HCT116 (cell line): Measurements from ENCODE around the gene PXMP2. TPM values are rescaled to one million over a fixed set of nuclear protein-coding genes. Genes with fewer than 3 reads are reported as not detected.

Experiments
- ATAC-seq: fragments of 200-7000 bp; cut with Tn5 transposase; 2 replicates; pipeline ENCODE4 v1.9.1; 2020; ENCODE audit warnings: mild to moderate bottlenecking, moderate library complexity
- BruUV-seq: library from RNA; stranded (reverse); fragments of 400-500 nt; replicated peaks from 2 replicates; lab custom pipeline; 2021; lab: Mats Ljungman, UMichigan
- CTCF ChIA-PET: fragments of 300-600 bp; sonication (Branson Sonifier 250); formaldehyde crosslinking; loops from one replicate; lab custom pipeline; 2021; ENCODE audit warnings: antibody characterized with exemption; lab: Charles Lee
- POLR2A ChIA-PET: fragments of 300-600, 350-600 bp; sonication (Branson Sonifier 250); formaldehyde crosslinking; loops from one replicate; lab custom pipeline; 2021; ENCODE audit warnings: antibody characterized with exemption; lab: Charles Lee
- RAD21 ChIA-PET, 2 experiments: fragments of 300-600 bp; sonication (Branson Sonifier 250); formaldehyde crosslinking; loops; one replicate each; lab custom pipeline; 2023; ENCODE audit warnings: low total read pairs in 2 of 2; ENCODE audit not compliant: uncharacterized antibody in 2 of 2, unreplicated experiment in 2 of 2, low non-redundant PET in 1 of 2; lab: Charles Lee
- DNase-seq: peaks from one replicate; pipeline ENCODE4 v3.0.0-alpha.2; 2010; ENCODE audit warnings: low read depth, low spot score
- H2AFZ ChIP-seq: fragments of 200-600 bp; shearing (Covaris generic), sonication (generic); 2 replicates; pipeline ENCODE4 v1.6.1; 2017; ENCODE audit warnings: low read depth, mixed run types, mixed read lengths, antibody characterized with exemption, low read length; ENCODE audit not compliant: poor library complexity, severe bottlenecking
- H3K27ac ChIP-seq: 2 replicates; pipeline ENCODE4 v1.5.1; 2012; ENCODE audit warnings: low read depth, low read length
- H3K27me3 ChIP-seq: fragments of 200-600 bp; sonication (generic); 2 replicates; pipeline ENCODE4 v1.6.1; 2016; ENCODE audit warnings: mixed run types, low read length, mixed read lengths; ENCODE audit not compliant: insufficient read depth
- H3K36me3 ChIP-seq, 2 experiments: fragments of 200-500 bp in 1 of 2; fragments of 200-600 bp in 1 of 2; sonication (Bioruptor generic) in 1 of 2; sonication (generic) in 1 of 2; 2 replicates each; pipeline versions ENCODE4 v1.5.1 to v1.6.1; 2014 to 2016; ENCODE audit warnings: low read length in 2 of 2, inconsistent platforms in 1 of 2, mixed read lengths in 1 of 2, mixed run types in 1 of 2; ENCODE audit not compliant: insufficient read depth in 2 of 2, control insufficient read depth in 1 of 2
- H3K4me1 ChIP-seq, 2 experiments: fragments of 200-600 bp in 1 of 2; sonication (generic) in 1 of 2; 2 replicates each; pipeline versions ENCODE4 v1.5.1 to v1.6.1; 2012 to 2017; ENCODE audit warnings: low read length in 2 of 2, inconsistent platforms in 1 of 2, mild to moderate bottlenecking in 1 of 2, mixed read lengths in 1 of 2, mixed run types in 1 of 2, moderate library complexity in 1 of 2; ENCODE audit not compliant: insufficient read depth in 2 of 2, control insufficient read depth in 1 of 2
- H3K4me2 ChIP-seq: fragments of 200-600 bp; sonication (generic); 2 replicates; pipeline ENCODE4 v1.6.1; 2017; ENCODE audit warnings: mixed run types, low read length, mixed read lengths
- H3K4me3 ChIP-seq, 2 experiments: fragments of 200-600 bp in 1 of 2; sonication (generic) in 1 of 2; replicated peaks in 1 of 2; 2 replicates each; pipeline ENCODE4 v1.5.1; 2011 to 2016; ENCODE audit warnings: low read length in 2 of 2, control low read depth in 1 of 2, low read depth in 1 of 2, mild to moderate bottlenecking in 1 of 2, mixed read lengths in 1 of 2, mixed run types in 1 of 2
- H3K79me2 ChIP-seq: fragments of 200-600 bp; sonication (generic); 2 replicates; pipeline ENCODE4 v1.6.1; 2017; ENCODE audit warnings: mild to moderate bottlenecking, mixed run types, low read length, moderate library complexity, mixed read lengths; ENCODE audit not compliant: insufficient read depth
- H3K9ac ChIP-seq: fragments of 200-600 bp; sonication (generic); 2 replicates; pipeline ENCODE4 v1.6.1; 2016; ENCODE audit warnings: low read length, mixed read lengths
- H3K9me2 ChIP-seq: fragments of 200-600 bp; sonication (generic), shearing (Covaris generic); 2 replicates; pipeline ENCODE4 v1.6.1; 2017; ENCODE audit warnings: mixed run types, mild to moderate bottlenecking, moderate library complexity; ENCODE audit not compliant: insufficient read depth
- H3K9me3 ChIP-seq, 2 experiments: fragments of 200-500 bp in 1 of 2; fragments of 200-600 bp in 1 of 2; sonication (Bioruptor generic) in 1 of 2; sonication (generic) in 1 of 2; 2 replicates each; pipeline ENCODE4 v1.6.1; 2014 to 2017; ENCODE audit warnings: low read length in 2 of 2, mixed read lengths in 2 of 2, inconsistent platforms in 1 of 2, low read depth in 1 of 2, mild to moderate bottlenecking in 1 of 2, mixed run types in 1 of 2, moderate library complexity in 1 of 2; ENCODE audit not compliant: control insufficient read depth in 1 of 2, insufficient read depth in 1 of 2
- H4K20me1 ChIP-seq: fragments of 200-600 bp; sonication (generic), shearing (Covaris generic); 2 replicates; pipeline ENCODE4 v1.6.1; 2017; ENCODE audit warnings: mixed run types, mild to moderate bottlenecking, moderate library complexity; ENCODE audit not compliant: insufficient read depth
- CBX3 ChIP-seq: IDR thresholded peaks from 2 replicates; pipeline ENCODE4 v1.6.1; 2012; ENCODE audit warnings: low read depth
- EZH2phosphoT487 ChIP-seq: fragments of 200-600 bp; IDR thresholded peaks from 2 replicates; pipeline ENCODE4 v1.6.1; 2018; ENCODE audit warnings: antibody characterized with exemption, borderline replicate concordance
- FOSL1 ChIP-seq: IDR thresholded peaks from 2 replicates; pipeline ENCODE4 v1.6.1; 2012; ENCODE audit warnings: low read depth
- JUND ChIP-seq: IDR thresholded peaks from 2 replicates; pipeline ENCODE4 v1.6.1; 2012
- MAX ChIP-seq: IDR thresholded peaks from 2 replicates; pipeline ENCODE4 v1.6.1; 2012
- POLR2A ChIP-seq: IDR thresholded peaks from 2 replicates; pipeline ENCODE4 v1.7.0; 2011; ENCODE audit warnings: borderline replicate concordance; ENCODE audit not compliant: insufficient read depth, insufficient read length; ENCODE audit errors: extremely low read depth
- POLR2AphosphoS5 ChIP-seq: IDR thresholded peaks from 2 replicates; pipeline ENCODE4 v1.6.1; 2011; ENCODE audit warnings: mild to moderate bottlenecking, low read depth, low read length, moderate library complexity
- RAD21 ChIP-seq: IDR thresholded peaks from 2 replicates; pipeline ENCODE4 v1.6.1; 2012; ENCODE audit warnings: low read depth, mild to moderate bottlenecking
- REST ChIP-seq: IDR thresholded peaks from 2 replicates; pipeline ENCODE4 v1.6.1; 2012; ENCODE audit warnings: low read depth
- SP1 ChIP-seq: IDR thresholded peaks from 2 replicates; pipeline ENCODE4 v1.6.1; 2012; ENCODE audit warnings: low read depth
- SRF ChIP-seq: IDR thresholded peaks from 2 replicates; pipeline ENCODE4 v1.6.1; 2012; ENCODE audit warnings: low read depth
- YY1 ChIP-seq: IDR thresholded peaks from 2 replicates; pipeline ENCODE4 v1.6.1; 2011; ENCODE audit warnings: low read length, low read depth, moderate library complexity, mild to moderate bottlenecking; ENCODE audit not compliant: insufficient replicate concordance; ENCODE audit errors: extremely low read depth
- ZFX ChIP-seq: fragments of 450-650 bp; IDR thresholded peaks from 2 replicates; pipeline ENCODE4 v1.6.1; 2017
- intact Hi-C: fragments of 100-400 bp; cut with micrococcal nuclease; formaldehyde crosslinking; loops from 2 replicates; pipeline ENCODE4 v1.10.0; 2022
- total RNA-seq: library from RNA; stranded (reverse); gene quantifications from one replicate; pipeline ENCODE4 v1.2.1, GENCODE V29; 2021; ENCODE audit not compliant: unreplicated experiment

The PXMP2 gene
- total RNA-seq, 1 experiment from 2014 or later = 30.9 TPM

GRCh38 chr12:132641811-132642650 is 45.4 kb upstream of the PXMP2 start (continued):
- no peak for TF ChIP-seq CBX3
- no peak for TF ChIP-seq POLR2AphosphoS5
- TF ChIP-seq MAX = no peak
- TF ChIP-seq ZFX = no peak
- TF ChIP-seq EZH2phosphoT487 = no peak
- TF ChIP-seq, all 23 proteins: peak for 0

- POLR2A ChIA-PET = no interaction called here
- no peak for DNase-seq
- Histone ChIP-seq H3K9ac (no peak overlapping the region), H3K9me3 (no peaks in the 10 kb centered on the region), H3K4me3 (no peak overlapping the region), H4K20me1 (no peaks in the 10 kb centered on the region), H3K27ac (no peak overlapping the region), H3K27me3 (no peaks in the 10 kb centered on the region), H3K4me2 (no peak overlapping the region), H2AFZ (no peak overlapping the region), H3K4me1 (no peaks in the 10 kb centered on the region), H3K79me2 (no peaks in the 10 kb centered on the region), H3K9me2 (no peaks in the 10 kb centered on the region), H3K36me3 (peaks cover 28 to 47% of the 10 kb centered on the region in 2 experiments; a peak in 3 of 4 replicates)
- ATAC-seq = no peak
- no TSS peak for BruUV-seq
- CTCF ChIA-PET = no interaction called here
- RAD21 ChIA-PET = no interaction called here
- intact Hi-C loops = no loop called here
- TF ChIP-seq POLR2AphosphoS5 = no peak
- no peak for TF ChIP-seq SP1
- no peak for TF ChIP-seq YY1
- TF ChIP-seq RAD21 = no peak
- TF ChIP-seq POLR2A = no peak
- no peak for TF ChIP-seq CBX3
- no peak for TF ChIP-seq FOSL1
- no peak for TF ChIP-seq REST
- no peak for TF ChIP-seq JUND
- no peak for TF ChIP-seq SRF
Measured at GRCh38 chr12:132642846-132643835, 44.2 kb upstream of the PXMP2 start.
